HepG2 (cell line): Measurements from ENCODE around the gene ZNF793. TPM values are rescaled to one million over a fixed set of nuclear protein-coding genes. Genes with fewer than 3 reads are reported as not detected.

Source experiments
- CREB1 ChIP-seq, 2 experiments: fragments of 450-650 bp in 1 of 2; IDR thresholded peaks; 2 replicates each; pipeline ENCODE4 v1.6.1; 2016 to 2017; ENCODE audit warnings: control low read depth in 1 of 2, mild to moderate bottlenecking in 1 of 2, missing compliant biosample characterization in 1 of 2, missing genetic modification characterization in 1 of 2
- ELK4 ChIP-seq: sonication (generic); formaldehyde crosslinking; IDR thresholded peaks from 2 replicates; pipeline ENCODE4 v1.9.0; 2021; ENCODE audit warnings: missing genetic modification reagents, borderline replicate concordance
- GMEB1 ChIP-seq: sonication (generic); formaldehyde crosslinking; IDR thresholded peaks from 2 replicates; pipeline ENCODE4 v1.5.1; 2020; ENCODE audit warnings: missing genetic modification reagents, mild to moderate bottlenecking, borderline replicate concordance
- HNRNPL ChIP-seq: fragments of 200-400 bp; formaldehyde crosslinking; IDR thresholded peaks from 2 replicates; pipeline ENCODE4 v1.6.1; 2017; ENCODE audit warnings: mild to moderate bottlenecking, low read depth, low read length
- RNF219 ChIP-seq: sonication (generic); formaldehyde crosslinking; IDR thresholded peaks from 2 replicates; pipeline ENCODE4 v1.5.0; 2020; ENCODE audit warnings: mild to moderate bottlenecking, missing genetic modification reagents
- RXRA ChIP-seq: sonication (generic); formaldehyde crosslinking; IDR thresholded peaks from 2 replicates; pipeline ENCODE4 v1.5.1; 2020; ENCODE audit warnings: missing genetic modification reagents
- TFAP4 ChIP-seq: sonication (generic); IDR thresholded peaks from 2 replicates; pipeline ENCODE4 v1.6.1; 2016; ENCODE audit warnings: low read depth, borderline replicate concordance
- WIZ ChIP-seq: sonication (generic); formaldehyde crosslinking; IDR thresholded peaks from 2 replicates; pipeline ENCODE4 v1.5.1; 2020; ENCODE audit warnings: mild to moderate bottlenecking, missing genetic modification reagents
- ZBED4 ChIP-seq: sonication (generic); formaldehyde crosslinking; IDR thresholded peaks from 2 replicates; pipeline ENCODE4 v1.4.0; 2020; ENCODE audit warnings: missing genetic modification reagents, borderline replicate concordance
- ZNF280D ChIP-seq: sonication (generic); formaldehyde crosslinking; IDR thresholded peaks from 2 replicates; pipeline ENCODE4 v1.5.1; 2020; ENCODE audit warnings: mild to moderate bottlenecking, missing genetic modification reagents
- ZNF333 ChIP-seq: sonication (generic); formaldehyde crosslinking; IDR thresholded peaks from 2 replicates; pipeline ENCODE4 v1.4.0; 2020; ENCODE audit warnings: mild to moderate bottlenecking, missing genetic modification reagents, borderline replicate concordance
- polyA plus RNA-seq, 8 experiments: library from polyadenylated mRNA; depleted of rRNA in 3 of 8; stranded (reverse) in 7 of 8; unstranded in 1 of 8; fragments of >200 nt; fragmentation: Illumina TruSeq in 4 of 8; extraction: Trizol in 4 of 8; gene quantifications; 2 replicates each; pipeline versions ENCODE4 v1.2.1 to v1.2.3, GENCODE V29; 2011 to 2016; ENCODE audit warnings: low read depth in 4 of 8, missing spikeins in 1 of 8, mixed read lengths in 1 of 8; ENCODE audit not compliant: insufficient read depth in 1 of 8
- total RNA-seq, 5 experiments: library from RNA; depleted of rRNA; stranded (reverse); fragments of >200 nt; fragmentation: Illumina TruSeq; extraction: Trizol; gene quantifications; 2 replicates each; pipeline ENCODE4 v1.2.3, GENCODE V29; 2016; ENCODE audit warnings: low read depth in 1 of 5

Gene ZNF793
- total and polyA plus RNA-seq, 2 of the 13 experiments (the other 11 are each of a cell fraction or from before 2014, with no cell fraction given): 0.13 to 0.35 TPM

- TF ChIP-seq ZNF280D: peak; percentile 84
- TF ChIP-seq GMEB1: peak; percentile 76; the same call in 1 of the 2 replicates
- TF ChIP-seq ZBED4 (CRISPR knock-in tag): peak; percentile 88; the same call in 1 of the 2 replicates
- 0 out of 2 replicates have a peak, but pooled peaks have one; percentile 33 for TF ChIP-seq WIZ (CRISPR knock-in tag)
- peak; percentile 63; the same call in 1 of the 2 replicates for TF ChIP-seq HNRNPL
- peak; percentile 77 for TF ChIP-seq ZNF333 (CRISPR knock-in tag)
- TF ChIP-seq CREB1 (IDR thresholded peaks at IDR 0.05): no peak
- peak; percentile 63; the same call in 1 of the 2 replicates for TF ChIP-seq CREB1 (CRISPR knock-in tag; IDR thresholded peaks at IDR 0.05)
- TF ChIP-seq TFAP4: peak; percentile 56; the same call in 1 of the 2 replicates
- no peak for TF ChIP-seq RXRA
- TF ChIP-seq RNF219 (CRISPR knock-in tag): no peak
- no peak for TF ChIP-seq ELK4 (CRISPR knock-in tag)
Measured at GRCh38 chr19:37468961-37469777, 37.6 kb upstream of the ZNF793 start, which contains the start of gene ZNF570 (continued).
